Measurements from ENCODE around the gene OSBPL1A.
"Not testable (repeated sequence)": the region's sequence is repeated elsewhere in the genome, so short reads cannot be mapped to it uniquely, and the experiment has no call there.

GRCh38 chr18:24149591-24149990, 248.0 kb downstream of the OSBPL1A start:
- TF ChIP-seq CTCF (IDR thresholded peaks at IDR 0.05; ENCODE audit: insufficient read depth, low read length); REST (IDR thresholded peaks at IDR 0.05; ENCODE audit: insufficient replicate concordance, low read depth); GABPA (IDR thresholded peaks at IDR 0.05; ENCODE audit: low read depth); POLR2AphosphoS5 (IDR thresholded peaks at IDR 0.05; ENCODE audit: low read depth); SPI1 (IDR thresholded peaks at IDR 0.05; ENCODE audit: borderline replicate concordance, low read depth): not testable (repeated sequence)

Measured in HL-60 (cell line).